ENCODE results near the gene DDC. TPM values are rescaled to one million over a fixed set of nuclear protein-coding genes. Genes with fewer than 3 reads are reported as not detected.
"Not testable (repeated sequence)": the region's sequence is repeated elsewhere in the genome, so short reads cannot be mapped to it uniquely, and the experiment has no call there.

The DDC gene
- total RNA-seq, 1 experiment from 2014 or later = not detected

DNA sequence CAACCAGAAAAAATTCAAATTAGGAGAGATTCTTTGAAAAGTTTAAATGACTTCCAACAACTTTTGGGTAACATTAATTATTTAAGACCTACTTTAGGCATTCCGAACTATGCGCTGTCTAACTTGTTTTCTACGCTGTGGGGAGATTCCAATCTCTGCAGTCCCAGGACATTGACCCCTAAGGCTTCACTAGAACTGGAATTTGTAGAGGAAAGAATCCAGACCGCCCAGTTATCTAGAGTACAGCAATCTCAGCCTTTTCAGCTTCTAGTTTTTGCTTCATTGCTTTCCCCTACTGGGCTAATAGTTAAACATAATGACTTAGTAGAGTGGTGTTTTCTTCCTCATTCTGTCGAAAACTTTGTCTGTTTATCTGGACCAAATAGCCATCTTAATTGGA is 14.9 kb upstream of the DDC start:
- Histone ChIP-seq H3F3A (ENCODE audit: insufficient read depth, low read depth) (no peaks in the 10 kb centered on the region; the same call in 1 of the 2 replicates), H3K4me2 (no peak overlapping the region), H3K36me3 (ENCODE audit: low read depth) (no peaks in the 10 kb centered on the region), H2AFZ (no peak overlapping the region), H4K20me1 (ENCODE audit: insufficient read depth) (no peaks in the 10 kb centered on the region), H3K9me2 (ENCODE audit: insufficient read depth) (no peaks in the 10 kb centered on the region), H3K27ac (no peak overlapping the region), H3K79me2 (ENCODE audit: low read depth) (no peaks in the 10 kb centered on the region), H3K27me3 (ENCODE audit: insufficient read depth, low read depth) (peaks cover 2% of the 10 kb centered on the region; the same call in 1 of the 2 replicates), H3K4me3 (no peak overlapping the region), H3K4me1 (replicated peaks; ENCODE audit: insufficient read depth) (peaks cover 4% of the 10 kb centered on the region), H3K9me3 (ENCODE audit: insufficient read depth, low read depth) (peaks cover 7% of the 10 kb centered on the region; the same call in 1 of the 2 replicates)
- intact Hi-C loops (cut with micrococcal nuclease; ENCODE audit: unreplicated experiment) = no loop called here
- no peak for DNase-seq
- no peak for TF ChIP-seq EZH2 (IDR thresholded peaks at IDR 0.05; ENCODE audit: low read depth)
- TF ChIP-seq, protein P1, sequence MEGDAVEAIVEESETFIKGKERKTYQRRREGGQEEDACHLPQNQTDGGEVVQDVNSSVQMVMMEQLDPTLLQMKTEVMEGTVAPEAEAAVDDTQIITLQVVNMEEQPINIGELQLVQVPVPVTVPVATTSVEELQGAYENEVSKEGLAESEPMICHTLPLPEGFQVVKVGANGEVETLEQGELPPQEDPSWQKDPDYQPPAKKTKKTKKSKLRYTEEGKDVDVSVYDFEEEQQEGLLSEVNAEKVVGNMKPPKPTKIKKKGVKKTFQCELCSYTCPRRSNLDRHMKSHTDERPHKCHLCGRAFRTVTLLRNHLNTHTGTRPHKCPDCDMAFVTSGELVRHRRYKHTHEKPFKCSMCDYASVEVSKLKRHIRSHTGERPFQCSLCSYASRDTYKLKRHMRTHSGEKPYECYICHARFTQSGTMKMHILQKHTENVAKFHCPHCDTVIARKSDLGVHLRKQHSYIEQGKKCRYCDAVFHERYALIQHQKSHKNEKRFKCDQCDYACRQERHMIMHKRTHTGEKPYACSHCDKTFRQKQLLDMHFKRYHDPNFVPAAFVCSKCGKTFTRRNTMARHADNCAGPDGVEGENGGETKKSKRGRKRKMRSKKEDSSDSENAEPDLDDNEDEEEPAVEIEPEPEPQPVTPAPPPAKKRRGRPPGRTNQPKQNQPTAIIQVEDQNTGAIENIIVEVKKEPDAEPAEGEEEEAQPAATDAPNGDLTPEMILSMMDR (conservative IDR thresholded peaks at IDR 0.05) = no peak
- ChIA-PET CTCF (no interaction called here), POLR2A (ENCODE audit: unreplicated experiment) (interaction anchor here (0.6 kb wide), 1 partner anchor 46 kb away, joined by 4 read pairs; no protein-coding TSS in a partner anchor)
- BruUV-seq (replicated peaks) = no TSS peak

DNA sequence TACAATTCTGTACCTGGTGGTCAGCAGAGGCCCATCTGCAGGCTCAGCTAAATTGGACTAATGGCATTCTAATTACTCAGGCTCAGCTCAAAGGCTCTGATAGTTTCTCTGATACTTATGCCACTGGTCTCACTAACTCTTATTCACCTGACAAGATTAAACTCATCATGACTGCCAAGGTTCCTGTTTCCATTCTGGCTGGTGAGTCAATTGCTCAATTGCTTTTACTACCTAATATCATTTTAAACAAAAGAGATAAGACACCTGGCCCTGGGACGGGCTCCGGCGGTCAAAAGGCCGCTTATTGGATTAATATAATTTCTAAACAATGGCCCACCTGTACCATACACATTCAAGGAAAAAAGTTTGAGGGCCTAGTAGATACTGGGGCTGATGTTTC is 12.9 kb upstream of the DDC start:
- H3K79me2 ChIP-seq (ENCODE audit: low read depth); H3K9me3 ChIP-seq (ENCODE audit: insufficient read depth, low read depth); H3K9me2 ChIP-seq (ENCODE audit: insufficient read depth); H3K36me3 ChIP-seq (ENCODE audit: low read depth); H4K20me1 ChIP-seq (ENCODE audit: insufficient read depth); H3K4me2 ChIP-seq; BruUV-seq (replicated peaks); H2AFZ ChIP-seq; DNase-seq; H3K4me1 ChIP-seq (replicated peaks; ENCODE audit: insufficient read depth); intact Hi-C loops (cut with micrococcal nuclease; ENCODE audit: unreplicated experiment); H3K27ac ChIP-seq; H3F3A ChIP-seq (ENCODE audit: insufficient read depth, low read depth); CTCF ChIA-PET; H3K4me3 ChIP-seq; POLR2A ChIA-PET (ENCODE audit: unreplicated experiment): not testable (repeated sequence)
- H3K27me3 ChIP-seq (ENCODE audit: insufficient read depth, low read depth) = peaks cover 17% of the 10 kb centered on the region

DNA sequence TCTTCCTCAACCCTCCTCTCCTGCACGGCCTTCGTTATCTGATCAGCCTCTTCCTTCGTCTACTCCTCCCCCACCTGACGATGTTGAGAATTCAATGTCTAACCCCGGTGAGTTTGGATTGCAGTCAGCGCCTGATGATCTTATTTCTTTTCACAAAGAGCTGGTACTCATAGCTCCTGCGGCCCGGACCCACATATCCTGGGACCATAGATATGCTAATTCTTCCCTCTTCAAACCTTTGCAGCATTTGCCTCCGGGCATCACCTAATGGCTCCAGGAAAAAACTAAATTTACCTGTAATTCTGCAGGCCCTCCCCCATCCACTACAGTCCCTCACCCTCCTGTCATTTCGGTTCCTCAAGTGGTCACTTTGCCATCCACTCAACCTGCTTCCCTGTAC is 12.4 kb upstream of the DDC start:
- H3K27ac ChIP-seq = no peak overlapping the region
- BruUV-seq (replicated peaks) = no TSS peak
- TF ChIP-seq, protein P1 (conservative IDR thresholded peaks at IDR 0.05) = no peak
- no peak for TF ChIP-seq EZH2 (IDR thresholded peaks at IDR 0.05; ENCODE audit: low read depth)
- 0 out of 2 replicates have a peak, but pooled peaks cover 7% of the 10 kb centered on the region for H3K9me3 ChIP-seq (ENCODE audit: insufficient read depth, low read depth)
- H2AFZ ChIP-seq = no peak overlapping the region
- no peak overlapping the region for H3K4me3 ChIP-seq
- no peaks in the 10 kb centered on the region for H3K36me3 ChIP-seq (ENCODE audit: low read depth)
- H3F3A ChIP-seq (ENCODE audit: insufficient read depth, low read depth) = no peaks in the 10 kb centered on the region
- POLR2A ChIA-PET (ENCODE audit: unreplicated experiment) = no interaction called here
- H3K79me2 ChIP-seq (ENCODE audit: low read depth) = no peaks in the 10 kb centered on the region
- no peaks in the 10 kb centered on the region; the same call in 1 of the 2 replicates for H3K4me1 ChIP-seq (replicated peaks; ENCODE audit: insufficient read depth)
- no peak for DNase-seq
- H3K9me2 ChIP-seq (ENCODE audit: insufficient read depth) = no peaks in the 10 kb centered on the region
- peaks cover 17% of the 10 kb centered on the region for H3K27me3 ChIP-seq (ENCODE audit: insufficient read depth, low read depth)
- H4K20me1 ChIP-seq (ENCODE audit: insufficient read depth) = no peaks in the 10 kb centered on the region
- H3K4me2 ChIP-seq = no peak overlapping the region
- CTCF ChIA-PET = no interaction called here
- intact Hi-C loops (cut with micrococcal nuclease; ENCODE audit: unreplicated experiment) = no loop called here

DNA sequence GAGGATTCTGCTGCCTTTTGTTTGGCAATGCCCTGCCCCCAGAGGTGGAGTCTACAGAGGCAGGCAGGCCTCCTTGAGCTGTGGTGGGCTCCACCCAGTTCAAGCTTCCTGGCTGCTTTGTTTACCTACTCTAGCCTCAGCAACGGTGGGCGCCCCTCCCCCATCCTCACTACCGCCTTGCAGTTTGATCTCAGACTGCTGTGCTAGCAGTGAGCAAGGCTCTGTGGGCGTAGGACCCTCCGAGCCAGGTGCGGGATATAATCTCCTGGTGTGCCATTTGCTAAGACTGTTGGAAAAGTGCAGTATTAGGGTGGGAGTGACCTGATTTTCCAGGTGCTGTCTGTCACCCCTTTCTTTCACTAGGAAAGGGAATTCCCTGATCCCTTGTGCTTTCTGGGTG is 11.2 kb upstream of the DDC start:
- peaks cover 17% of the 10 kb centered on the region for H3K27me3 ChIP-seq (ENCODE audit: insufficient read depth, low read depth)
- BruUV-seq (replicated peaks); H3K4me3 ChIP-seq; POLR2A ChIA-PET (ENCODE audit: unreplicated experiment); H3K4me2 ChIP-seq; H3K27ac ChIP-seq; H4K20me1 ChIP-seq (ENCODE audit: insufficient read depth); H3K79me2 ChIP-seq (ENCODE audit: low read depth); DNase-seq; H3K4me1 ChIP-seq (replicated peaks; ENCODE audit: insufficient read depth); CTCF ChIA-PET; H3K9me3 ChIP-seq (ENCODE audit: insufficient read depth, low read depth); H3K36me3 ChIP-seq (ENCODE audit: low read depth); H3F3A ChIP-seq (ENCODE audit: insufficient read depth, low read depth); intact Hi-C loops (cut with micrococcal nuclease; ENCODE audit: unreplicated experiment); H2AFZ ChIP-seq; H3K9me2 ChIP-seq (ENCODE audit: insufficient read depth): not testable (repeated sequence)

Measured in PC-9 (cell line).